Astrocyte of the spinal cord (primary cell): ENCODE measurements around the gene PNPLA7.
"Not testable (repeated sequence)": the region's sequence is repeated elsewhere in the genome, so short reads cannot be mapped to it uniquely, and the experiment has no call there.

Source experiments
- DNase-seq: peaks from one replicate; pipeline ENCODE4 v3.0.0; 2011; ENCODE audit warnings: low read depth, low spot score
- H3K4me3 ChIP-seq: 2 replicates; pipeline ENCODE4 v1.5.1; 2011; ENCODE audit warnings: low read depth, mild to moderate bottlenecking, low read length, moderate library complexity
- CTCF ChIP-seq: IDR thresholded peaks from 2 replicates; pipeline ENCODE4 v1.5.1; 2012; ENCODE audit warnings: low read depth, mild to moderate bottlenecking, low read length, inconsistent platforms
- in situ Hi-C: cut with HindIII; loops from 2 replicates; pipeline ENCODE4 v1.10.0; 2017; ENCODE audit warnings: low sequenced_read_pairs

PNPLA7 gene

GRCh38 chr9:137511758-137512463, 38.3 kb downstream of the PNPLA7 start:
- TF ChIP-seq CTCF = no peak
- in situ Hi-C loops = no loop called here
- DNase-seq = no peak
- no peak overlapping the region for H3K4me3 ChIP-seq

- DNase-seq, H3K4me3 ChIP-seq, in situ Hi-C loops: not testable (repeated sequence)
These were observed 39.1 kb downstream of the PNPLA7 start for GRCh38 chr9:137511126-137511525.

DNA sequence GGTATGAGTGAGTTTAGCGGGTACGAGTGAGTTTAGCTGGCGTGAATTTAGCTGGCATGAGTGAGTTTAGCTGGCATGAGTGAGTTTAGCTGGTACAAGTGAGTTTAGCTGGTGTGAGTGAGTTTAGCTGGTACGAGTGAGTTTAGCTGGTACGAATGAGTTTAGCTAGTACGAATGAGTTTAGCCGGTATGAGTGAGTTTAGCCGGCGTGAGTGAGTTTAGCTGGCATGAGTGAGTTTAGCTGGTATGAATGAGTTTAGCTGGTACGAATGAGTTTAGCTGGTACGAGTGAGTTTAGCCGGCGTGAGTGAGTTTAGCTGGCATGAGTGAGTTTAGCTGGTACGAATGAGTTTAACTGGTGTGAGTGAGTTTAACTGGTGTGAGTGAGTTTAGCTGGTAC, 41.0 kb downstream of the PNPLA7 start:
- in situ Hi-C loops = no loop called here
- no peak for TF ChIP-seq CTCF
- no peak for DNase-seq
- no peak overlapping the region for H3K4me3 ChIP-seq

DNA sequence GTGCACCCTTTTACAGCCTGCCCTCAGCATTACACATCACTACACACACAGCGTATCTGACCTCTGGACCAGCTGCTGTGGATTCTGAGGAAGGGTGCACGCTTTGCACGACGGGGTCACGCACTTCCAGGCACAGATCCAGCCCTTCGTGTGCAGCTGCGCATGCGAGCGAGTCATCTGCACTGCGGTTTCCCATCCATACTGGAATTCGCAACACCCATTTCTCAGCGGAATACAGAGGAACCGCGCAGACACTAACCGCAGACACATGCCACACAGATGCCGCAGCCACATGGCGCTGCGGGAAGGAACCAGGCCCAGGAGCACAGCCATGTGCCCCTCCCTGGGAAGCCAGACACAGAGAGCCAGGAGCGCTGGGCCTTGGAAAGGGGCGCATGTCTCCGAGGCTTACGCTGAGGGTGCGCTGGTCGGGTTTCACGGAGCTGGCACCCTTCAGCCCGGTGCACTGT, 43.5 kb downstream of the PNPLA7 start:
- DNase-seq = no peak
- TF ChIP-seq CTCF = no peak
- H3K4me3 ChIP-seq = no peak overlapping the region
- in situ Hi-C loops = no loop called here

- no peak for DNase-seq
- in situ Hi-C loops = no loop called here
- H3K4me3 ChIP-seq = no peak overlapping the region
- no peak for TF ChIP-seq CTCF
These were observed 43.9 kb downstream of the PNPLA7 start for GRCh38 chr9:137506274-137506673.

GRCh38 chr9:137505421-137506140, 44.6 kb downstream of the PNPLA7 start:
- no peak for TF ChIP-seq CTCF
- in situ Hi-C loops = no loop called here
- DNase-seq = no peak
- no peak overlapping the region for H3K4me3 ChIP-seq

DNA sequence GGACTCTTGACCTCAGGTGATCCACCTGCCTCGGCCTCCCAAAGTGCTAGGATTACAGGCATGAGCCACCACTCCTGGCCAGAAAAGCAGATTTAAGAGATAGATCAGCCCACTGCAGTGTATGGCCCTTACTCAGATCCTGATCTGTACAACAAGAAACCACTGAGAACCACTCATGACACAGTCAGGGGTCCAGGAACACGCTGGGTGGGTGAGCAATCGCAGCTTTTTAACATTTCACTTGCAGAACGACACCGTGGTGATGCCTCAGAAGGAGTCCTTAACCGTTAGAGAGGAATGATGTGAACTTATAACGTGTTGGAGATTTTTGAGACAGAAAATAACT, 45.8 kb downstream of the PNPLA7 start:
- H3K4me3 ChIP-seq = no peak overlapping the region
- TF ChIP-seq CTCF = no peak
- in situ Hi-C loops = no loop called here
- DNase-seq = no peak
